Cardiac muscle cell (in vitro differentiated cells and primary cell): ENCODE results near the gene TEX29. TPM values are rescaled to one million over a fixed set of nuclear protein-coding genes. Genes with fewer than 3 reads are reported as not detected.

ENCODE experiments used
- DNase-seq, 2 donors: peaks; one replicate each; pipeline versions ENCODE4 v3.0.0 to v3.0.0-alpha.2; 2010 to 2017; ENCODE audit warnings: low read depth in 1 of 2, low spot score in 1 of 2
- H3K27ac ChIP-seq: fragments of 200-600 bp; sonication (generic); 2 replicates; pipeline ENCODE4 v1.5.1; 2016
- H3K27me3 ChIP-seq: fragments of 200-600 bp; sonication (generic); 2 replicates; pipeline ENCODE4 v1.6.0; 2016; ENCODE audit warnings: control low read depth
- H3K36me3 ChIP-seq: fragments of 200-600 bp; sonication (generic); 2 replicates; pipeline ENCODE4 v1.5.1; 2016; ENCODE audit warnings: control low read depth
- H3K4me1 ChIP-seq: fragments of 200-600 bp; sonication (generic); 2 replicates; pipeline ENCODE4 v1.8.1; 2017; ENCODE audit warnings: low read depth, mild to moderate bottlenecking, mixed run types
- H3K4me3 ChIP-seq: fragments of 200-600 bp; sonication (generic); 2 replicates; pipeline ENCODE4 v1.5.1; 2016; ENCODE audit warnings: mild to moderate bottlenecking
- H3K9me3 ChIP-seq: fragments of 200-600 bp; sonication (generic); 2 replicates; pipeline ENCODE4 v1.5.1; 2017; ENCODE audit warnings: low read depth, mild to moderate bottlenecking, control low read depth
- CTCF ChIP-seq: IDR thresholded peaks from 2 replicates; pipeline ENCODE4 v1.5.1; 2012; ENCODE audit warnings: low read depth, mild to moderate bottlenecking, low read length
- polyA plus RNA-seq: library from polyadenylated mRNA; unstranded; fragments of >200 nt; fragmentation: Nextera tagmentation; extraction: Ambion mirVana; gene quantifications from 2 replicates; pipeline ENCODE4 v1.2.1, GENCODE V29; 2016
- total RNA-seq: library from RNA; depleted of rRNA; stranded (reverse); fragments of >200 nt; gene quantifications from 2 replicates; pipeline ENCODE4 v1.2.3, GENCODE V29; 2016

Gene TEX29
- total and polyA plus RNA-seq, 2 experiments from 2014 or later, result not detected

- Histone ChIP-seq H3K27ac (no peak overlapping the region), H3K36me3 (no peaks in the 10 kb centered on the region), H3K4me3 (no peak overlapping the region), H3K4me1 (no peaks in the 10 kb centered on the region), H3K9me3 (no peaks in the 10 kb centered on the region), H3K27me3 (no peaks in the 10 kb centered on the region)
- no peak for DNase-seq
- no peak for TF ChIP-seq CTCF
Measured at GRCh38 chr13:111326621-111326965, 6.2 kb downstream of the TEX29 start.

GRCh38 chr13:111326981-111327642 lies 6.7 kb downstream of the TEX29 start:
- Histone ChIP-seq H3K4me1 (no peaks in the 10 kb centered on the region), H3K27me3 (no peaks in the 10 kb centered on the region), H3K9me3 (no peaks in the 10 kb centered on the region), H3K36me3 (no peaks in the 10 kb centered on the region), H3K4me3 (no peak overlapping the region), H3K27ac (no peak overlapping the region)
- no peak for TF ChIP-seq CTCF
- DNase-seq, result no peak

- TF ChIP-seq CTCF, result no peak
- DNase-seq, result no peak
- H3K9me3 ChIP-seq, result no peaks in the 10 kb centered on the region
- H3K4me3 ChIP-seq, result no peak overlapping the region
- H3K4me1 ChIP-seq, result no peaks in the 10 kb centered on the region
- no peaks in the 10 kb centered on the region for H3K36me3 ChIP-seq
- no peaks in the 10 kb centered on the region for H3K27me3 ChIP-seq
- no peak overlapping the region for H3K27ac ChIP-seq
Measured at GRCh38 chr13:111327730-111328573, 7.5 kb downstream of the TEX29 start.

GRCh38 chr13:111328574-111329410 lies 8.3 kb downstream of the TEX29 start:
- Histone ChIP-seq H3K9me3 (no peaks in the 10 kb centered on the region), H3K4me1 (no peaks in the 10 kb centered on the region), H3K36me3 (no peaks in the 10 kb centered on the region), H3K4me3 (no peak overlapping the region), H3K27me3 (no peaks in the 10 kb centered on the region), H3K27ac (no peak overlapping the region)
- no peak for DNase-seq
- TF ChIP-seq CTCF, result no peak

- no peak for TF ChIP-seq CTCF
- Histone ChIP-seq H3K27me3 (no peaks in the 10 kb centered on the region), H3K27ac (no peak overlapping the region), H3K36me3 (no peaks in the 10 kb centered on the region), H3K4me1 (no peaks in the 10 kb centered on the region), H3K4me3 (no peak overlapping the region), H3K9me3 (no peaks in the 10 kb centered on the region)
- no peak for DNase-seq
Measured at GRCh38 chr13:111329641-111330040, 9.2 kb downstream of the TEX29 start.
